ENCODE measurements around the gene RFC1. TPM values are rescaled to one million over a fixed set of nuclear protein-coding genes. Genes with fewer than 3 reads are reported as not detected.
"Not testable (repeated sequence)": the region's sequence is repeated elsewhere in the genome, so short reads cannot be mapped to it uniquely, and the experiment has no call there.

Gene RFC1
- total RNA-seq, 8 experiments from 2014 or later, result 21.5 to 89.7 (median 35.8) TPM

DNA sequence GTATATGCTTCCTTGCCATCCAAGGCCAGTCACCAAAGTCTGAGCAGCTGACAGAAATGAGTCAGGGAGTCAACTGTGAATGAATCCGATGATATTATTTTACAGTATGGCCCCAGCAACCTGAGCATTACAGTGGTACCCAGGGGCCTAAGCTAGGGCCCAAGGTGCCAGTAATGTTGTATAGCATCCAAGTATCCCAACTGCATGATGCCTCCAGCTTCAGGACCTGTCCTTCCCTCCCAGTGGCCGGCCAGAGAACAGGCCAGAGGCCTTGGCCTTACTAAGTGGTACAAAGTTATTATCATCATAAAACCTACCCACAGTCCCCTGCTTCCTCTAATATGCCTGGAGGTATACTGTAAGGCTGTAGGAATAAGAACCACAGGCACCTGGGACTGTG is 79.9 kb downstream of the RFC1 start:
- 92 to 100% methylated on average over 1 to 2 of the region's 2 CpGs; no CpG with 5 or more reads in 8 of the 10 experiments for WGBS, 10 experiments
- no peak overlapping the region for H3K27ac ChIP-seq
- H3K4me3 ChIP-seq, result no peak overlapping the region
- no peak for ATAC-seq (replicated peaks in 6 of 8)
- no peaks in the 10 kb centered on the region for H3K4me1 ChIP-seq (replicated peaks in 1 of 2)
- in situ Hi-C loops (cut with MboI; ENCODE audit: low pct_unique_long_range_greater_than_20kb in 2 of 9, low sequenced_read_pairs in 9 of 9, unreplicated experiment in 9 of 9), result no loop called here

GRCh38 chr4:39285853-39286252 is 80.3 kb downstream of the RFC1 start:
- WGBS, 10 experiments, result 79 to 100% (median 100%) methylated on average over 1 to 2 of the region's 2 CpGs; no CpG with 5 or more reads in 2 of the 10 experiments
- in situ Hi-C loops (cut with MboI; ENCODE audit: low pct_unique_long_range_greater_than_20kb in 2 of 9, low sequenced_read_pairs in 9 of 9, unreplicated experiment in 9 of 9), result no loop called here
- Histone ChIP-seq H3K27ac (no peak overlapping the region), H3K4me3 (no peak overlapping the region), H3K4me1 (replicated peaks in 1 of 2) (no peaks in the 10 kb centered on the region)
- no peak for ATAC-seq (replicated peaks in 6 of 8)

- no peaks in the 10 kb centered on the region for H3K4me1 ChIP-seq (replicated peaks in 1 of 2)
- H3K4me3 ChIP-seq, result no peak overlapping the region
- WGBS, 10 experiments, result 79 to 100% (median 95%) methylated on average over 1 to 7 of the region's 7 CpGs; no CpG with 5 or more reads in 1 of the 10 experiments
- no peak overlapping the region for H3K27ac ChIP-seq
- in situ Hi-C loops (cut with MboI; ENCODE audit: low pct_unique_long_range_greater_than_20kb in 2 of 9, low sequenced_read_pairs in 9 of 9, unreplicated experiment in 9 of 9), result no loop called here
- no peak for ATAC-seq (replicated peaks in 6 of 8)
Observed at GRCh38 chr4:39285111-39285795, 80.9 kb downstream of the RFC1 start.

DNA sequence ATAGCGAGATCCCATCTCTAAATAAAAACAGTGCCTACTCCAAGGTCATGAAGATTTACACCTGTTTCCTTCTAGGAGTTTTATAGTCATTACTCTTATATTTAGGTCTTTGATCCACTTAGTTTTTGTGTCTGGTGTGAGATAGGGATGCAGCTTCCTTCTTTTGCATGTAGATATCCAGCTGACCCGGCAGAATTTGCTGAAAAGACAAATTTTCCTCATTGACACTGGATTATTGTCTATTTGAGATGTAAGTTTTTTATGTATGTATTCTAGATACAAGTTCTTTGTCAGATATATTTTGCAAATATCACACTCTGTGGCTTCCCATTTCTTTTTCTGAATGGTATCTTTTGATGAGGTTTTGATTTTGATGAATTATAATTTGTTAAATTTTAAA is 85.4 kb downstream of the RFC1 start:
- H3K4me3 ChIP-seq, result no peak overlapping the region
- no peak overlapping the region for H3K27ac ChIP-seq
- WGBS, 10 experiments, result 83 to 100% (median 100%) methylated on average over 1 to 2 of the region's 2 CpGs; no CpG with 5 or more reads in 2 of the 10 experiments
- ATAC-seq (replicated peaks in 6 of 8), result no peak
- in situ Hi-C loops (cut with MboI; ENCODE audit: low pct_unique_long_range_greater_than_20kb in 2 of 9, low sequenced_read_pairs in 9 of 9, unreplicated experiment in 9 of 9), result no loop called here
- H3K4me1 ChIP-seq (replicated peaks in 1 of 2), result no peaks in the 10 kb centered on the region

- Histone ChIP-seq H3K4me3 (no peak overlapping the region), H3K27ac (no peak overlapping the region), H3K4me1 (replicated peaks in 1 of 2) (no peaks in the 10 kb centered on the region)
- in situ Hi-C loops (cut with MboI; ENCODE audit: low pct_unique_long_range_greater_than_20kb in 2 of 9, low sequenced_read_pairs in 9 of 9, unreplicated experiment in 9 of 9), result no loop called here
- ATAC-seq (replicated peaks in 6 of 8), result no peak
- 70 to 100% (median 92%) methylated on average over 1 to 5 of the region's 5 CpGs for WGBS, 10 experiments
Observed at GRCh38 chr4:39279416-39279815, 86.7 kb downstream of the RFC1 start.

- no peak for ATAC-seq (replicated peaks in 6 of 8)
- Histone ChIP-seq H3K4me1 (replicated peaks in 1 of 2) (no peaks in the 10 kb centered on the region), H3K27ac (no peak overlapping the region), H3K4me3 (no peak overlapping the region)
- in situ Hi-C loops (cut with MboI; ENCODE audit: low pct_unique_long_range_greater_than_20kb in 2 of 9, low sequenced_read_pairs in 9 of 9, unreplicated experiment in 9 of 9), result no loop called here
- WGBS, 10 experiments, result 91 to 100% (median 98%) methylated on average over 1 to 8 of the region's 9 CpGs; no CpG with 5 or more reads in 2 of the 10 experiments
Observed at GRCh38 chr4:39278476-39278875, 87.7 kb downstream of the RFC1 start.

DNA sequence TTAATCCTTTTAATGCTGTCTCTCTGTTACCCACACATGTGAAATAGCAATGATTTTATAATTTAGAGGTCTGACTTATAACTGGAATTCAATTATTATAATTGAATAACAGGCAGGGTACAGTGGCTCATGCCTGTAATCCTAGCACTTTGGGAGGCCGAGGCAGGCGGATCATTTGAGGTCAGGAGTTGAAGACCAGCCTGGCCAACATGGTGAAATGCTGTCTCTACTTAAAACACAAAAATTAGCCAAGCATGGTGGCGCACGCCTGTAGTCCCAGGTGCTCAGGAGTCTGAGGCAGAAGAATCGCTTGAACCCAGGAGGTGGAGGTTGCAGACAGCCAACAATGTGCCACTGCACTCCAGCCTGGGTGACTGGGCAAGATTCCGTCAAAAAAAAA is 88.5 kb downstream of the RFC1 start:
- in situ Hi-C loops (cut with MboI; ENCODE audit: low pct_unique_long_range_greater_than_20kb in 2 of 9, low sequenced_read_pairs in 9 of 9, unreplicated experiment in 9 of 9), result not testable (repeated sequence)

DNA sequence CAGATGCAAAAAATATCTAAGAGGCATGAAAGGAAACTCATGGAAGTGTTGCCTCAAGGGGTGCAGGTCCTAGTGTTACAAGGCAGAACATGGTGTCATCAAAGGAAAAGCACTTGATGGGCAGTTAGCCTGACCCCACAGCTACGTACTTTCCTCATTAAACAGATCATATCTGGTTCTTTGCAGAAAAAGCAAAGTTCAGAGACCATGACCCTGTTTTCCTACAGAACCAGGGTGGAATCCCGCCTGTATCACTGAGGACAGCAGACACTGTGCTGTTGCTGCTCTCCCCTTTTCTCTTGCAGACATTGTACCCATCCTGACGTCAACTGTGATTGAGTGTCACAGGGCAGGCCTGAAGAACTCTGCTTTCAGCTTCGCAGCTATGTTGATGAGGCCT is 91.7 kb downstream of the RFC1 start:
- Histone ChIP-seq H3K27ac (no peak overlapping the region), H3K4me1 (replicated peaks in 1 of 2) (no peaks in the 10 kb centered on the region), H3K4me3 (no peak overlapping the region)
- in situ Hi-C loops (cut with MboI; ENCODE audit: low pct_unique_long_range_greater_than_20kb in 2 of 9, low sequenced_read_pairs in 9 of 9, unreplicated experiment in 9 of 9), result no loop called here
- ATAC-seq (replicated peaks in 6 of 8), result no peak
- whole genome bisulfite sequencing, 10 experiments, result 83 to 100% (median 100%) methylated on average over 1 to 4 of the region's 4 CpGs; no CpG with 5 or more reads in 1 of the 10 experiments

More for the DNA sequence above, 88.5 kb downstream of the RFC1 start:
- 71 to 100% (median 93%) methylated on average over 1 to 5 of the region's 6 CpGs; no CpG with 5 or more reads in 3 of the 10 experiments for WGBS, 10 experiments
- H3K27ac ChIP-seq; H3K4me3 ChIP-seq; ATAC-seq (replicated peaks in 6 of 8); H3K4me1 ChIP-seq (replicated peaks in 1 of 2): not testable (repeated sequence)

DNA sequence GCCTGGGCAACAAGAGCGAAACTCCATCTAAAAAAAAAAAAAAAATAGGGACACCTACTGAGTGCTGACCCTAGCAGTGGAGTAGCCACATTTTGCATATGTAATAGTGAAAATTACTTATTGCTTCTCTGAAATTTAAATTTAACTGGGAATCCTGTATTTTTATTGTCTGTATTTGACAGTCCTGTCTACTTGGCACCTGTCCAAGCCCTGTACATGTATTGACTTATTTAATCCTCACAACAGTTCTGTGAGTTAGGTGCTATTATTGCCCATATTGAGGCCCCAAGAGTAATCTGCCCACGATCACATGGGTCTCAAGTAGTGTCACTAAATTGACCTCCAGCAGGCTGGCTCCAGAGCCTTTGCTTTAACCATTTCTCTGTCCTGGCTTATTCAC is 102.3 kb downstream of the RFC1 start:
- ATAC-seq (replicated peaks in 6 of 8), result no peak
- no peak overlapping the region for H3K27ac ChIP-seq
- in situ Hi-C loops (cut with MboI; ENCODE audit: low pct_unique_long_range_greater_than_20kb in 2 of 9, low sequenced_read_pairs in 9 of 9, unreplicated experiment in 9 of 9), result no loop called here
- H3K4me3 ChIP-seq, result no peak overlapping the region
- H3K4me1 ChIP-seq (replicated peaks in 1 of 2), result no peaks in the 10 kb centered on the region
- WGBS, 10 experiments, result 75 to 100% (median 100%) methylated on average over 1 of the region's 2 CpGs; no CpG with 5 or more reads in 7 of the 10 experiments

- WGBS, 10 experiments, result 77 to 100% (median 97%) methylated on average over 1 to 4 of the region's 4 CpGs
- in situ Hi-C loops (cut with MboI; ENCODE audit: low pct_unique_long_range_greater_than_20kb in 2 of 9, low sequenced_read_pairs in 9 of 9, unreplicated experiment in 9 of 9), result no loop called here
Observed at GRCh38 chr4:39259571-39260330, 106.4 kb downstream of the RFC1 start.

GRCh38 chr4:39256436-39256835 is 109.7 kb downstream of the RFC1 start:
- in situ Hi-C loops (cut with MboI; ENCODE audit: low pct_unique_long_range_greater_than_20kb in 2 of 9, low sequenced_read_pairs in 9 of 9, unreplicated experiment in 9 of 9), result no loop called here
- no peaks in the 10 kb centered on the region for H3K4me1 ChIP-seq (replicated peaks in 1 of 2)
- 60 to 100% (median 80%) methylated on average over 1 to 2 of the region's 2 CpGs; no CpG with 5 or more reads in 6 of the 10 experiments for WGBS, 10 experiments
- no peak for ATAC-seq (replicated peaks in 6 of 8)
- no peak overlapping the region for H3K27ac ChIP-seq
- no peak overlapping the region for H3K4me3 ChIP-seq

More at GRCh38 chr4:39259571-39260330, 106.4 kb downstream of the RFC1 start:
- ATAC-seq (replicated peaks in 6 of 8), result peak in 2 of 8 experiments; percentile 92 to 95
- no peak overlapping the region for H3K27ac ChIP-seq
- H3K4me3 ChIP-seq, result no peak overlapping the region
- H3K4me1 ChIP-seq (replicated peaks in 1 of 2), result no peaks in the 10 kb centered on the region

- in situ Hi-C loops (cut with MboI; ENCODE audit: low pct_unique_long_range_greater_than_20kb in 2 of 9, low sequenced_read_pairs in 9 of 9, unreplicated experiment in 9 of 9), result no loop called here
- no peak for ATAC-seq (replicated peaks in 6 of 8)
Observed at GRCh38 chr4:39255871-39256270, 110.3 kb downstream of the RFC1 start.

DNA sequence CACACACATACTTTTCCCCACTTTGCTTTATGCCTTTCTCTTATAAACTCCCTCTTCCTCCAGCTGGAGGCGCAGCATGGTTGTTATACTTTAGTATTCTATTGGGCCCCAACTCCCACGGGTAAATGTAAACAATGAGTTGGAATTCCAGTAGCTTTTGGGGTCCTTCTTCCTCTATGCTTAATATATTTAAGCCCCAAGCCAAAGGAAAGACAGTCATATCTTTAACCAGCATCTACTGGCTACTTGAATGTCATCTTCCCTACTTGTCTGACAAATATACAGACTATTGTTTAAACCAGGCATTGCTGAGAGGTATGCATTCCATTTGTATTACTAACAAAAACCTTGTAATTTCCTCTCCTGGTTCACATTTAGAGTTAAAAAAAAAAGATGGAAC is 110.9 kb downstream of the RFC1 start:
- Histone ChIP-seq H3K4me3 (no peak overlapping the region), H3K27ac (no peak overlapping the region), H3K4me1 (replicated peaks in 1 of 2) (no peaks in the 10 kb centered on the region)
- ATAC-seq (replicated peaks in 6 of 8), result peak in 1 of 8 experiments; percentile 23
- in situ Hi-C loops (cut with MboI; ENCODE audit: low pct_unique_long_range_greater_than_20kb in 2 of 9, low sequenced_read_pairs in 9 of 9, unreplicated experiment in 9 of 9), result no loop called here
- 0 to 68% (median 50%) methylated on average over 1 to 2 of the region's 2 CpGs; no CpG with 5 or more reads in 2 of the 10 experiments for WGBS, 10 experiments

More at GRCh38 chr4:39255871-39256270, 110.3 kb downstream of the RFC1 start:
- H3K4me1 ChIP-seq (replicated peaks in 1 of 2), result no peaks in the 10 kb centered on the region
- 31 to 100% (median 81%) methylated on average over 1 to 5 of the region's 5 CpGs; no CpG with 5 or more reads in 1 of the 10 experiments for WGBS, 10 experiments
- H3K4me3 ChIP-seq, result no peak overlapping the region
- no peak overlapping the region for H3K27ac ChIP-seq

Measured in motor neuron (in vitro differentiated cells).